ENCODE data around the gene RAB8B.
A peak's percentile ranks its signal among the peaks of the same experiment; 100 is the strongest.

RAB8B gene

DNA sequence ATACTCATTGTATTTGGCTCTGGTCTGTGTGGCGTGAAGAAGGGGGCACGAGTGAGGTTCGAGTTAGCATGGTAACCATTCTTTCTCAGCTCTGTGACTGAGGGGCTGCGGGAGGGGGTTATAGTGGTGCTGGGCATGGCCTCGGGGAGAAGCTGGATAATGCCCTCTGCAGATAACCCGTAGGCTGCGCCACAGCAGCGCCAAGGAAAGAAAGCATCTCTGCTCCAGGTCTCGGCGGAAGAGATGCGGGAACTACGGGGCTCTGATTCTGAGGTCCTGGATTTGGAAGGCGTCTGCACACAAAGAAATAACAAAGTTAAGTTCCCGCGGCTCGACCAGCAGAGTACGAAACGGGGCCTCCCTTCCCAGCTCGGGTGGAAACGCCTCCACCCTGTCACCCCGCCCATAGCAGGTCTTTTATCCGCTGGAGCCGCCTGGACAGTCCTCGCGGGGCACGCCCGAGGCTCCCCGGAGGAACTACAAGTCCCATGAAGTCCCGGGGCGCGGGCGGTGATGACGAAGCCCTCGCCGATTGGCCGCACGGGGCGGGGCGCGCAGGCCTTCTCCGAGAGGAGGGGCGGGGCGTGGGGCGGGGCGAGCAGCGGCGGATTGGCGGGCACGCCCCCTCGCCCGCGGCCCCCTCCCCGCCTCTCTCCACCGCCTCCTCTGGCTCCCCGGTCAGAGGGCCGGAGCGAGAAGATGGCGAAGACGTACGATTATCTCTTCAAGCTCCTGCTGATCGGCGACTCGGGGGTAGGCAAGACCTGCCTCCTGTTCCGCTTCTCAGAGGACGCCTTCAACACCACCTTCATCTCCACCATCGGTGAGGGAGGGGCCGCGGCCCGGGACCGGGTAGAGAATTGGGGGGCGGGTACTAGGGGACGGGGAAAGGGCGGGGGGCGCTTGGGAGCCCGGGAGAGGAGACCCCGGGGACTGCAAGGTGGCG lies at the start of gene RAB8B:
Gene RAB8B (plus strand): TSS at position 681 of the 946 bp plus-strand sequence. CDS start 19 bp downstream, at position 700.
- peak; percentile 97 for DNase-seq

DNA sequence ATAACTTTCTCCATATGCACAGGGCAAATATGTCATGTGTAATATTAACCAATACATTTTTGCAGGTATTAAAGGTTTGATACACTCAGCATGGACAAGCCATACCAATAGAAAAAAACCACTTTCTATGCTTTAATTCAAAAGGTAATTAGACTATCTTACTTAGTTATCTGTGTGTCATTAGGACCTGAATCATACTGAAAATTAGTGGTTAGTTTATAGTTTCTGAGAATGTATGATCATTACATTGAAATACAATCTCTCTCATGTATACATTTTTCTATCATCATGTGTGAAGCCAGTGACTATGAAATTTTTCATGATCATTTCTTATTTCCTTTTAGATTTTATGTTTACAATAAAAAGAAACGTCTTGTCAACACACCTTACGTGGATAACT lies 48.5 kb upstream of the RAB8B start:
- DNase-seq: no peak

DNA sequence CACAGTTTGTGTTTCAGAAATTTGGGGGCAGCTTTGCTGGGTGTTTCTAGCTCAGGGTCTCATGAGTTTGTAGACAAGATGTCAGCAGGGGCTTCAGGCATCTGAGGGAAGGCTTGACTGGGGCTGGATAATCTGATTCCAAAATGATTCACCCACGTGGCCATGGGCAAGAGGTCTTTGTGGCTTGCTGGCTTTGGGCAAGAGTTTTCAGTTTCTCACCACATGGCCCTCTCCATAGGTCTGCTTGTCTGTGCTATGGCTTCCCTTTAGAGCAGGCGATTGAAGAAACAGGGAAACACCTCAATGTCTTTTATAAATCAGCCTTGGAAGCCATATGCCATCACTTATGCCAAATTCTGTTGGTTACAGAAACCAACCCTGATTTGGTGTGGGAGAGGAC lies 44.0 kb upstream of the RAB8B start:
- DNase-seq: no peak

DNA sequence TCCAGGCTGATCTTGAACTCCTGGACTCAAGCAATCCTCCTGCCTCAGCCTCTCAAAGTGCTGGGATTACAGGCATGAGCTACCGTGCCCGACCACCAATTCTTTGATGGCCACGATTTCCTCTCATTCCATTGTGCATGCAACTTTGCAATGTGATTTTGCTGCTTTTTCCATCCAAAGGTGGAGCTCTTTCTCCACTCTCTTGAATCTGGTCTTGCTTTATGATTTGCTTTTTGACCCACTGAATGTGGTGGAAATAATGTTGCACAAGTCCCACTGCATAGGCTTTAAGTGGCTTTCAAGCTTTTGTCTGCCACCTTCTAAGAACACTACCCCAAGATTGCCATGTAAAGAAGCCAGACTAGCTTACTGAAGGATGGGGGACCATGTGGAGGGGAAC lies 42.7 kb upstream of the RAB8B start:
- peak; percentile 23 for DNase-seq

DNA sequence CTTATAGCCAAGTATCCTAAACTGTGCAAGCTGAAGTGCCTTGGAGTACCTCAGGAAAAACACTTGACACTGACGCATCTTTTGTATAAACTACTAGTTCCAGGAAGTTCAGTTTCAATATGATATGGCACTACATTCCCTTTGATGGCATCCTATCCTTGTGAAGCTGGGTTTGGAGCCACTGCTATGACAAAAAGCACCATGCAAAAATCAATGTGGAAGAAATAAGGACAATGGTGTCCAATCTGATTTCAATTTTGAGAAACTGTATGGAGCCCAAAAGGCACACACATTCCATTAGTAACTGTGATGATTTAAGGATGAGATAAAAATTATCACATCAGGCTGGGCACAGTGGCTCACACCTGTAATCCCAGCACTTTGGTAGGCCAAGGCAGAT lies 37.7 kb upstream of the RAB8B start:
- DNase-seq: no peak

DNA sequence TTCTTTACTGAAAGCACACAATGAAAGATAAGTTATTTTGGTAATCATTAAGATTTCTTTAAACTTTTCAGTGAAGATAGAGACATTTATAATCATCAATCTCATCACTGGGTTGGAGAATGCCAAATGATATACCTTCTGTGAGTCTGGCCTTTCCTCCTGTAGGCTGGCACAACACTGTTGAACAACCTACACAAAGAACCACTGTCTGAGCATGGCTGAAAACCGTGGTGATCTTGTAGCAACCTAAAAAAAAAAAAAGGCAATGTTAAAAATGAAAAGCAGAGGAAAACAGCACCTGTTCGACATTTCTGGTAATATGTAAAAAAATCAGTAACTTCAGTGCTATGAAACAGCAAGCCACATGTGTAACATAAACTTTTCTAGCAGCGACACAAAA lies 33.9 kb upstream of the RAB8B start:
- DNase-seq: no peak

DNA sequence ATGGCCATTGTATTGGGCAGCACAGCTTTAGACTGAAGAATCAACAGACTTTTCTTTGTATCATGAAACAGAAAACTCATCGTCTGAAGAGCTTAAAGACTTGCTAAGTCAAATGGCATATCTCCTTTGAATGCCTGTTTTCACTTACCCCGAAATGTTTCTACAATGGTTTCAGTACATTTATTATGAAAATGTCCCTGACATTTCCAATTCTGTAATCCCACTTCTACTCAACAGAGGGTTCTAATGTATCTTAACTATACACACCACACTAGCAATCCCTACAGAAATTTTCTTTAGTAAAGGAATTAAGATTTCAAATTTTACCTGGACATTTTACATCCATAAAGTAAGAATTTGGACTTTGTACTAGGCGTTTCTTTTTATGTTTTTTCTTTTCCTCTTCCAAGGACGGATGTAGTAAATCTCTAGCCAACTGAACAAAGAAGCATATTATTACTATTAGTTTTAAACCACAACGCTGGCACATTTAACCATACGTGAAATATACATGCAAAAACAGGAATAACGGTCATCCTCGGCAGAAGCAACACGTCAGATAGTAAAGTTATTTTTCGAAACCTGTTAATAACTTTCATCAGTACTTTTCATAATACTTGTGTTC lies 33.2 kb upstream of the RAB8B start:
- DNase-seq: peak; percentile 30

DNA sequence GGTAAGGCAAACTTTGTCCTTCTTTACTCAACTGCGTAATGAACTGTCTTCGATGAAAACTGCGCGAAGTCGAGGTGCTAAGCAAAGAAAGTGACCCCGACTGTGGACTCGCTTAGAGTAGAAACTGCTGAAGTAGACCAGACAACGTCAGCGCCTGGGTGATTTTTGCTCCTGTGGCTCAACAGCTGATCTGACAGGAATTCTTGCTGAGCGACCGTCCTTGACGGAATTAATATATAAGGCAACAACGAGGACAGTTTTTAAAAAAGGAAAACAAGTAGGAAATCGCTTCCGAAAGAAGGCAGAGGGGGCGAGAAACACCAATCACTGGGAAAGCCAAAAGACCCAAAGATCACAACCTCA lies 32.7 kb upstream of the RAB8B start:
- peak; percentile 53 for DNase-seq

DNA sequence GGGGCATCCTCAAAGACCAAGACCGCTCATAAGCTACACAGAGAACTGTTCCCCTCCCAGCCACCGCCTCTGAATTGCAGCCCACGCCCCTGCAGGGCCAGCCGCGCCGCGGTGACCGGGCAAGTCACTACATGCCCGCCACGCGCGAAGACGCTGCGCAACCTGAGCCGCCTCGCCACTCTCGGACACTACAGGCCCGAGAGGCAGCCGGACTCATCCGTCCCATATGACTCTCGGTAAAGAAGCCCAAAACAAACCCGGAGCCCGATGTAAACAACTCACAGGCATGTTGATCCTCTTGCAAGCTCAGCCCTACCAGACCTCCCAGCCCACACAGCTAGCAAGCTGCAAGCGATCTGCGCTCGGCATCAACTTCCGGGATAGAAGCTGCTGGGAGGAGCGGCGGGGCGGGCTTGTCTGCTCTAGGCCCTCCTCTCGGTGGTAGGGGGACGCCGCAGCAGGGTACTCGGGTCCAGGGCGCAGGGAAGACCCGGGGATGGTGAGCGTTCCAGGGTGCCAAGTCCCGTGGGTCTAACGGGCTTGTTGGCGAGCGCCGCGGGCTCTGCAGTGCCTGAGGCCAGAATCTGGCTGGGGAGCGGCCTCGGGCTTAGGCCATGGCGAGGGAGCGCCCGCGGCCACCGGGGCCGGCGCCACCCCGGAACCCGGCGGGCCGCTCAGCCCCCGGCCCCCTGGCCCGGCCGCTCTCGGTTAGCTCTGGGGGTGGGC lies 32.1 kb upstream of the RAB8B start, which contains the start of gene RPS27L:
Gene RPS27L (minus strand): TSS at position 360 of the 726 bp plus-strand sequence. CDS start 72 bp downstream, at position 288.
- peak; percentile 95 for DNase-seq

DNA sequence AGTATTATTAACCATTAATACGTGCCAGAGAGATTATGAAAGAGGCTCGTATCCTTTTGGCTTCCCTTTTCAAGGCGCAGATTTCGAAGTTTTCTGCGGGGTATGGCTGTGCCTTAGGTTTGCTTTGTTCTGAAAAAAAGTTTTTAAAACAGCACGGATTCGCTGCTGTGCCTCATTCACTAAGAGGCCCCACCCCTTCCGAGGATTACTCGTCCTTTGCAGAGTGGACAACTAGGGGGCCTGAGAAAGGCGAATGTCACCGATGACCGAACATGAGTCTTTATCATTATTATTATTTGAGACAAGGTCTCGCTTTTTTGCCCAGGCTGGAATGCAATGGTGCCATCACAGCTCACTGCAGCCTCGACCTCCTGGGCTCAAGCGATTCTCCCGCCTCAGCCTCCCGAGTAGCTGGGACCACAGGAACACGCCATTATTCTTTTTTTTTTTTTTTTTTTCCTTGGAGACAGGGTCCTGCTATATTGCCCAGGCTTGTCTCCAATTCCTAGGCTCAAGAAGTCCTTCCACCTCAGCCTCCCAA lies 31.4 kb upstream of the RAB8B start:
- DNase-seq: peak; percentile 79

DNA sequence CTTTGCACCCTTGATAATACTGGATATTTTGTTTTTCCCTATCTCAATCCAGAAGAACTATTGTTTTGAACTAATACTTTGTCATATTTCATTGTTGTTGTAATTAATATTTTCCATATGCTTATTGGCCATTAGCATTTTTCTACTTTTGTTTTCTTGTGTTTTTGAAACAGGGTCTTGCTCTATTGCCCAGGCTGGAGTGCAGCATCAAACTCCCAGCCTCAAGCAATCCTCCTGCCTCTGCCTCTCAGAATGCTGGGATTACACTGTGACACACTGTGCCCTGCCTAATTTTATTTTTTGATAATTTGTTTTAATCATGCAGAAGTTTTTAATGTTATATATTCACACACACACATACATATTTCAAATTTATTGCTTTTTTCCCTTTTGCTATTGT lies 28.8 kb upstream of the RAB8B start:
- DNase-seq: no peak

DNA sequence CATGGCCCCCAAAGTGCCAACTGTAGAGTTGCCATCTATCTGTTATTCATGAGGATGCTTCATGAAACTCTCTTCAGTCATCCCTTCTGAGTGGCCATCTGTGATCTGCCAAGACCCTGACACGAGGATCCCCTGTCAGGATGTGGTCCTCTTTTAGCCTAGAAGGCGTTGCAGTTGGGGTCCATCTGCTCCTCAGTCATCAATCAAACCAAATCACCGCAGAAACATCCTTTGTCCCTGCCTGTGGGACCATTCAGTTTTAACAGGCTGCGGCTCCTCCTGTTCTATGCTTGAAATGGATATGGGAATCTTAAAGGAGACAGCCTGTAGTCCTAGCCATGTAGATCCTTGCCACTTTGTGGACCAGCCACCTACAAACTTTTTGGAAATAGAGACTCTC lies 26.2 kb upstream of the RAB8B start:
- no peak for DNase-seq

DNA sequence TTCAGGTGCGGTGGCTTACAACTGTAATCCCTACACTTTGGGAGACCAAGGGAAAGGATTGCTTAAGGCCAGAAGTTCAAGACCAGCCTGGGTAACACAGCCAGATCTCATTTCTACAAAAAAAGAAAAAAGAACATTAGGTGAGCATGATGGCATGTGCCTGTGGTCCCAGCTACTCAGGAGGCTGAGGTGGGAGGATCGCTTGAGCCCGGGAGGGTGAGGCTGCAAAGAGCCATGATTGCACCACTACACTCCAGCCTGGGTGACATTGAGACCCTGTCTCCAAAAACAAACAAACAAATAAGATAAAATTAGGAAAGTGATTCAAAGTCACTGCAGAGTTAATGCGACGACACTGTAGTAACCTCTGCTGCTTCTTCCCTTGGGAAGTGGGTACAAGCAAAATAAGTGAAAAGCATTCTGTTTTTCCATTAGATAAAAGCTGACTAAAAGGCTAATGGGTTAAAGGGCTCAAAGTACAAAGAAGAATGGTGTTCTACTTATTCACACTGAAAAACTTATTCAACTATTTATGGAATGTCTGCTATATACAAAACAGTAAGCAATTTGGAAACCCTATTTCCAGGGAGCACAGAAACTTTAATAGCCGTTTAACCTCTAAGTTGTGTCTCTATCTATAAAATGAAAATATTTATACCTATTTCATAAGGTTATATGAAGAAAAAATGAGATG lies 24.1 kb upstream of the RAB8B start:
- DNase-seq: no peak

DNA sequence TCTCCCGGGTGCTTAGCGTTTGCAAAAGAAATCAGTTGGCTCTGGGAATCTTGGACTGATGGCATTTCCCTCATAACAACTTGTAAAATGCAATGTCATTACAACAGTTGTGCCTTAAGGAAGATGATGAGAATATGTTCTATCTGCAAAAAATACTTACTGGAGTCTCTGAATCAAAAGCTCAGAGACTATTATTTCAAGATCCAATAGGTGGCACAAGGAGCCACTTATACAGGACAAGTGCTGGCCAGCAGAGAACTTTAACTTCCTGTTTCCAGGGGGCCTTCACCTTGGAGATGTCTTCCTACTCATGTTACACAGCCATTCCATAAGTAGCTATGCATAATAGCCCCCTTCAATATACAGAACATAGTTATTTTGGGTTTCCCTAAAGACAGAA lies 23.2 kb upstream of the RAB8B start:
- peak; percentile 39 for DNase-seq

DNA sequence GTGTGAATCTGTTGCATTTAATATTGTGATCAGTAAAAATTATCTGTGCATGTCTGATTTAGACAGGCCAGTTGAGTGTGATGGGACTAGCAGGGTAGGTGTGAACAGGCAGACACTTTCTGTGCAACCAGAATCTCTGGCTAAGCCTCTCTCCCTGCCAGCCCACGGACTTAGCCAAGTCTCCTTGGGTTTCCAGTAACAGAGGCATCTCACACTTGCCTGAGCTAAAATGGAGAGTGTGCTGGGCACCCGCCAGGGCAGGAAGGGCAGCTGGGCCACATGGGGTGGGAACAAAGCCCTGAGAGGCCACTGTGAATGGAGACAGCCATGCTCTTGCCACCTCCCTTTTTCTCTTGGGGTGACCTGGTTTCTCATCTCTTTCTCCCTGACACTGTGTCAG lies 19.6 kb upstream of the RAB8B start:
- no peak for DNase-seq

DNA sequence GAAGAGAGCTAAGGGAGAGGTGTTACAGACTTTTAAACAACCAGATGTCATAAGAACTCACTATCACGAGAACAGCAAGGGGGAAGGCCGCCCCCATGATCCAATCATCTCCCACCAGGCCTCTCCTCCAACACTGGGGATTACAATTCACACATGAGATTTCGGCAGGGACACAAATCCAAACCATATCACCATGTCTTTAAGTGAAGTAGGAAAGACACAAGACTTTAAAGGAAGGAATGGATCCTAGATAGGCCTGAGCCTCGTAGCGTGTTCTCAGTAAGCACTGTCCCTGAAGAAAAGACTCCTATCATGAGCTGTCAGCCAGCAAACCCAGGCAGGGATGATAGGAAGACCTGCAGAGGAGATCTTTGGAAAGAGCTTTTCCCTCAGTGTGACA lies 17.0 kb upstream of the RAB8B start:
- DNase-seq: no peak

DNA sequence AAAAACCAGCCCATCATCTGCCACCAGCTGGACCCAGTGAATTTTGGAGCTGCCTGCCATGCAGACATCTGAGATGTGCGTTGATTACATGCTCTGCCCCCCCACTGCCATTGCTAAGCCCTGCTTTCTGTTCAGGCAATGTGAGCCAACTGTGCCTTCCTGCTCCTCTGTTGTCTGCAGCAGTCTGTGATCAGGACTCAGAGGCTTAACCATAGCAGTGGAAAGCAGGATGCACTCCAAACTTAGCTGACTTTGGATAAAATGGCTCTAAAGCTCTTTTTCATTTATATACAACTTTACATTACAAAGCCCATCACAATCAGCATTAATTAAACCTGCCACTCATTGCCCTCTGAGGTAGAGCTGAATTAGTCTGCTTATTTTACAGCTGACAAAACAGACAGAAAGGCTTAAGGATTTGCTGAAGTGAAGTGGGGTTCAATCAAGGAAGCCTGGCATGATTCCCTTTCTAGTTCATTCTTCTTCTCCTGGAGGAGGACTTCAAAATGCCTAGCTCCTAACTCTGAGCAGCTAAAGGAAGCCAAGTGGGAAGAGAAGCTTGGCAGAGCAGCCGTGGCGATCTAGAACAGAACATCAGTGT lies 16.5 kb upstream of the RAB8B start:
- no peak for DNase-seq

DNA sequence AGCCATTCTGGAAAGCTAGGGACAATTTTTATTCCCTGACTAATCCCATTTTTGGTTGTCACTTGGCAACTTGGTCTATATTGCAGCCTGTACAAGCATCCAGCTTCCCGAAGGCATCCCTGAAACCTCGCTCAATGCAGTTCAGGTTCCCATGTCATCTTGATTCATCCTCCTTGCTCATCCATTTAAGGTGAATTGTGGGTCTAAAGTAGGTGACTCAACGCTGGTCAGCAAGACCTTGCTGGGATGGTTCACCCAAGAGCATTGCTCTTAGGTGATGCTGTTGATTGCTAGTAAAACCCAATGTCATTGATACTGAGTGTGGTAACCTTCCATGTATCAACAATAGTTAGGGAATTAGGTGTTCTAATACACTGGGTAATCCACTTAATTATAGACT lies 13.1 kb upstream of the RAB8B start:
- peak; percentile 55 for DNase-seq

DNA sequence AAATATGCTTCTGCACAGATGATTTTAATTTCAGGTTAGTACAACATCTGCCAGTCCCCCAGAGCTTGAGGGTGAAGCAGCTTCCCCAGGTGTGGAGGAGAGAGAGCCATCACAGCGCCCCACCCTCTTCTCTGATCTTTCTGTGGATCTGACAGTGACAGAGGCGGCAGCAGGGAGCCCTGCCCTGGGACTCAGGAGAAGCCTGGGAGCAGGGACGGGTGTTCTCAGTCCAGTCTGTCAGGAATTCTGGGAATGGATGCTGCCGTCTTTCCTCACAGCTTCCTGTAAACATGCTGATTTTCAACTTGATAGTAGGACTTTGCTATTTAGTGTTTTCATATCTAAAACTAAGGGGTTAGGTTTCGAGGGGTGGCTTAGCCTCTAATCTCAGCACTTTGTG lies 11.4 kb upstream of the RAB8B start:
- no peak for DNase-seq

DNA sequence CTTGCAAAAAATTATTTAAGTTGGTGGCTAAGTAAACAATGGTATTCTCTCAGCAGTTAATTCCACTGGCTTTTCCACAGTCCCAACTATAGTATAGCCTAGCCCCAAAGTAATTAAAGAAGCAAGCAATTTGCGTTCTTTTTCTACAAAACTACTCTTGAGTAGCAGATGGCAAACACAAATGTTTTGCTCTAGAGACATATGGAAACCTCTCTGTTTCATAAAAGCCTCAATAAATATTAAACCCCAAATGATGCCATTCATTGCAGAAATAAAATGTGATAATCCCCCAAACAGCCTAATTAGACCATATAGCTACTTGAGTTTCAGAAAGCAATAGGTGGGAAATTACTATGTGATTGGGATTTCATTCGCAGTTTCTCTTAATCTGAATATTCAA lies 8.7 kb upstream of the RAB8B start:
- DNase-seq: no peak

DNA sequence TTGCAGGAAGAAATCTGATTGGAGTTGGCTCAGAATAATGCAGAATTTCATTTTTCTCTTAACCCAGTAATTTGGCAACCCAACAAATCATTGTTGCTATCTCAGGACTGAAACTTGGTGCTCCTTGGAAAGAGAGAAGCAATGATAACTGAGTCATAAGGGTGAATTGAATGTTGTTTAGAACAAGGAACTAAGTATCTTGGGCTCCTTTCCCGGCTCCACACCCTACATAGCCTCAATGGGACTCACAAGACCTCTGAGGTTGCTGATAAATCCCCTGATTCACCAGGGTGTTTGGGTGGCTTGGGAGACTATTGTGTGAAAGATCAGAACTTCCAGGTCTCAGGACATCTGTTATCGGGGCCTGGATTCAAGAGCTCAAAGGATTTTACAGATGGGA lies 7.8 kb upstream of the RAB8B start:
- DNase-seq: no peak

DNA sequence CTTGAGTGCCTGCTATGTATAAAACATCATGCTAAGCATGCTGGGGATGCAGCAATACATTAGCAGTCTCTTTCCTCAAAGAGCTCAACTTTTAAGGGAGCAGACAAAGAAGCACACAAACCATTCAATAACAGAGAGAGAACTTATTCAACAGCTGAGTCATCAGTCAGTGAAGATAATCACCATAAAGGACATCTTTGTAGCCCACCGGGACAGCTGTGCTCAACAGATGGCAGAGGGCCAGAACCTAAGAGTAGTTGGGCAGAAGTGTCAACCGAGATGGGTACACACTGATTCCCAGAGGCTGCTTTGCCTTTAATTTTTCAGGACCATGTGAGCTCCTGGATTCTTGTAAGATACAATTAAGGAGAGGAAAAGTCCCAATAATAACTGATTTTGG lies 4.2 kb upstream of the RAB8B start:
- DNase-seq: peak; percentile 26

Data from fibroblast of skin of right biceps (primary cell).